A549 treated with RU486 at 1 μM for 4 hours (cell line): Measurements from ENCODE around the gene PTCH1. TPM values are rescaled to one million over a fixed set of nuclear protein-coding genes. Genes with fewer than 3 reads are reported as not detected.

ENCODE experiments used
- total RNA-seq: library from RNA; stranded (reverse); fragments of 200-300 nt; extraction: Qiagen RNA extraction; gene quantifications from 5 replicates; pipeline ENCODE4 v1.2.3, GENCODE V29; 2022; ENCODE audit warnings: low read depth

Gene PTCH1
- total RNA-seq: 2.1 to 3.5 TPM (median 3.0 TPM) in 5 replicates

GRCh38 chr9:95516734-95517558, at the start of gene PTCH1:
TSS of gene PTCH1 (minus strand) at chr9:95516971.

Other genes with a start within 250 kb of the PTCH1 start
- gene FANCC, start 199.3 kb downstream of the PTCH1 start, total RNA-seq: 9.5 to 12.2 TPM (median 10.4 TPM) in 5 replicates